Colonic mucosa (tissue), 4 donors: ENCODE results near the gene WT1. TPM values are rescaled to one million over a fixed set of nuclear protein-coding genes. Genes with fewer than 3 reads are reported as not detected.

ENCODE experiments used
- DNase-seq: peaks from one replicate; pipeline ENCODE4 v3.0.0-alpha.2; 2020
- H3K27ac ChIP-seq: fragments of 200-600 bp; one replicate; pipeline ENCODE4 v1.8.0; 2021
- H3K27me3 ChIP-seq: fragments of 200-600 bp; one replicate; pipeline ENCODE4 v1.8.0; 2021
- H3K36me3 ChIP-seq: fragments of 200-600 bp; one replicate; pipeline ENCODE4 v1.8.0; 2021
- H3K4me1 ChIP-seq: fragments of 200-600 bp; one replicate; pipeline ENCODE4 v1.8.0; 2021; ENCODE audit warnings: mild to moderate bottlenecking
- H3K4me3 ChIP-seq: fragments of 200-600 bp; one replicate; pipeline ENCODE4 v1.8.0; 2021
- H3K9ac ChIP-seq, 2 donors: one replicate each; pipeline ENCODE4 v1.7.0; 2013; ENCODE audit warnings: control low read depth in 2 of 2, low read depth in 2 of 2, low read length in 2 of 2
- H3K9me3 ChIP-seq: fragments of 200-600 bp; one replicate; pipeline ENCODE4 v1.8.0; 2021
- intact Hi-C: fragments of 100-400 bp; cut with DNase I; formaldehyde crosslinking; loops from one replicate; pipeline ENCODE4 v1.14.1; 2022
- total RNA-seq, 2 donors: library from RNA; stranded (reverse); fragmentation: NEBNext Ultra II Directional in 1 of 2; extraction: Animal tissue kit (Norgen Biotek cat#: 25700) in 1 of 2; gene quantifications; one replicate each; pipeline ENCODE4 v1.2.1, GENCODE V29; 2021
- TF ChIP-seq, protein P1 (sequence below): fragments of 200-600 bp; IDR thresholded peaks from one replicate; pipeline ENCODE4 v1.8.0; 2022; ENCODE audit warnings: antibody characterized with exemption, mild to moderate bottlenecking
- donor health status: healthy.
- donor health status: DM: no; HTN: no; CAD: no.
- donor health status: DM: no; HTN: no; CAD: no.

The WT1 gene
- total RNA-seq, 2 donors from 2014 or later: 0.32 TPM; not detected in 1

DNA sequence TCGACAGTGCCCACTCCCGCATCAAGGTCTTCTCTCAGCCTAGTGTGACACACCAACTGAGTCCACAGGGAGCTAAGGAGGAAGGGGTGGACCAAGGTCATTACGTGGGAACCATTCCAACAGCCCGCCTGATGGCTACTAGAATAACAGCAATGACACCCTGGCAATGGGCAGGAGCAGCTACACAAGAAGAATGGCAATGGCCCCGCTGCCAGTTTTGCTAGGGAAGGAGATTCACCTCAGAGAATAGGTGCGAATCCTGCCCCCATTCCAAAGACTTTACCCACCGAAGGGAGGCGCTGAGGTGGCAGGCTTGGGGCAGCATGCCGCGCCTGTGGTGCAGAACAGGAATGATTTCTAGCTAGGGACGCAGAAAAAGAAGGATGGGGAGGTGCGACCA is 9.1 kb downstream of the WT1 start:
- peaks cover 55% of the 10 kb centered on the region for H3K27me3 ChIP-seq
- no peaks in the 10 kb centered on the region for H3K36me3 ChIP-seq
- TF ChIP-seq, protein P1, sequence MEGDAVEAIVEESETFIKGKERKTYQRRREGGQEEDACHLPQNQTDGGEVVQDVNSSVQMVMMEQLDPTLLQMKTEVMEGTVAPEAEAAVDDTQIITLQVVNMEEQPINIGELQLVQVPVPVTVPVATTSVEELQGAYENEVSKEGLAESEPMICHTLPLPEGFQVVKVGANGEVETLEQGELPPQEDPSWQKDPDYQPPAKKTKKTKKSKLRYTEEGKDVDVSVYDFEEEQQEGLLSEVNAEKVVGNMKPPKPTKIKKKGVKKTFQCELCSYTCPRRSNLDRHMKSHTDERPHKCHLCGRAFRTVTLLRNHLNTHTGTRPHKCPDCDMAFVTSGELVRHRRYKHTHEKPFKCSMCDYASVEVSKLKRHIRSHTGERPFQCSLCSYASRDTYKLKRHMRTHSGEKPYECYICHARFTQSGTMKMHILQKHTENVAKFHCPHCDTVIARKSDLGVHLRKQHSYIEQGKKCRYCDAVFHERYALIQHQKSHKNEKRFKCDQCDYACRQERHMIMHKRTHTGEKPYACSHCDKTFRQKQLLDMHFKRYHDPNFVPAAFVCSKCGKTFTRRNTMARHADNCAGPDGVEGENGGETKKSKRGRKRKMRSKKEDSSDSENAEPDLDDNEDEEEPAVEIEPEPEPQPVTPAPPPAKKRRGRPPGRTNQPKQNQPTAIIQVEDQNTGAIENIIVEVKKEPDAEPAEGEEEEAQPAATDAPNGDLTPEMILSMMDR: no peak
- no peak overlapping the region for H3K9ac ChIP-seq
- intact Hi-C loops: no loop called here
- no peaks in the 10 kb centered on the region for H3K9me3 ChIP-seq
- H3K27ac ChIP-seq: no peak overlapping the region
- no peak for DNase-seq
- H3K4me1 ChIP-seq: no peaks in the 10 kb centered on the region
- H3K4me3 ChIP-seq: no peak overlapping the region

DNA sequence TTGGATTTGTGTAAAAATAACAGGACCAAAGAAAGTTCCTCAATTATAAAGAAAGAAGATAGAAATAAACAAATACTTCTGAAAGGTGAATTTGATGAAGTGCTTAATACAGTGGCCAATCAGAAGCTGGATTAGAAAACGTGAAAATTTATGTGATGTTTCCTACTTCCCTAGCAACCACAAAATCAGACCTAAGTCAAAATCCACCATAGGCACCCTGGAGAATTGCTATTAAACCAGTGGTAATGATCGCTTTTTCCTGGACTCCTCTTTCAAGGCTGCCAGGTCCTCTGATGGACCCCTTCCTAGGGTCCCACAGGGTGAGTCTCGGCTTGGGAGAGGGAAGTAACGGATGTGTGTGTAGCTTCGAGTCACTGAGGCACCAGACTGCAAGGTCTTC is 9.6 kb downstream of the WT1 start:
- H3K9ac ChIP-seq: no peak overlapping the region
- TF ChIP-seq, protein P1: no peak
- no peak overlapping the region for H3K27ac ChIP-seq
- no peak overlapping the region for H3K4me3 ChIP-seq
- H3K36me3 ChIP-seq: no peaks in the 10 kb centered on the region
- intact Hi-C loops: no loop called here
- no peaks in the 10 kb centered on the region for H3K4me1 ChIP-seq
- H3K27me3 ChIP-seq: peaks cover 51% of the 10 kb centered on the region
- DNase-seq: no peak
- no peaks in the 10 kb centered on the region for H3K9me3 ChIP-seq

DNA sequence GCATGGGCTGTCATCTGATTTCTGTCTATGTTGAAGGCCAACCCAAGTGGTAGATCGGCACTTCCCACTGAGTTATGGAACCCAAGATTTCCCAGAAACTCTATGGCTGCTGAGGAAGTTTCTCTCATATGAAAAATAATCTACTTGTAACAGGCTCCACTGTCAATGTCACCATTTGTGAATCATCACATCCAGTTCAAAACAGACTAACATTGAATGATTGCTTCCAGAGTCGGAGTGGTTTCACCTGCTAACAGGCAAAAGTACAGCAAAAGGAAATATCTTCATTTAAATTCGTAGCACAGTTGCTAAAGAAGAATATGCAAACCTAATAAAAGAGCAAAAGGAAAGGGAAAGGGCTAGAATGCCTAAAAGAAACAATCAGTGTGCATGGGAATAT is 12.8 kb downstream of the WT1 start:
- Histone ChIP-seq H3K27me3 (peaks cover 24% of the 10 kb centered on the region), H3K36me3 (no peaks in the 10 kb centered on the region), H3K4me1 (no peaks in the 10 kb centered on the region), H3K9ac (no peak overlapping the region), H3K4me3 (no peak overlapping the region), H3K27ac (no peak overlapping the region), H3K9me3 (no peaks in the 10 kb centered on the region)
- TF ChIP-seq, protein P1: no peak
- DNase-seq: no peak
- intact Hi-C loops: no loop called here

DNA sequence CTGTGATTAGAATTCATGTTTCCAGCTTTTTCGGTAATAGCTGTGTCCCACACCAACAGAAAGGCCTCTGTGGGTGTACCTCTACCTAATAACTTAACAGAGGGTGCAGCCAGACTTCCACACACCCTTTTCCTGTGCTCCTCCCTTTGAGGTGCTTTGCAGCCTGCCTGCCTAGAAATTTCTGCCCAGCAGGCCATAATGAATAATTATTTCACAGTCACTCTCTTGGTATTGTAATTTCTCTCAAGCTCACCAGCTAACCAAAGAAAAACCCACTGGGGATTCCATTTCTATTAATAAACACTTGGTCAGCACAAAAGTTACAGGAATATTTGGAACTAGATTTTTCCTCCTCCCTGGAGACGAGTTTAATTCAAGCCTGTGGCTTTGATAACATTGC is 13.3 kb downstream of the WT1 start:
- no peaks in the 10 kb centered on the region for H3K36me3 ChIP-seq
- no peak for DNase-seq
- no peaks in the 10 kb centered on the region for H3K9me3 ChIP-seq
- no peak overlapping the region for H3K4me3 ChIP-seq
- H3K4me1 ChIP-seq: no peaks in the 10 kb centered on the region
- TF ChIP-seq, protein P1: no peak
- H3K27ac ChIP-seq: no peak overlapping the region
- H3K27me3 ChIP-seq: peaks cover 18% of the 10 kb centered on the region
- intact Hi-C loops: no loop called here
- no peak overlapping the region for H3K9ac ChIP-seq

DNA sequence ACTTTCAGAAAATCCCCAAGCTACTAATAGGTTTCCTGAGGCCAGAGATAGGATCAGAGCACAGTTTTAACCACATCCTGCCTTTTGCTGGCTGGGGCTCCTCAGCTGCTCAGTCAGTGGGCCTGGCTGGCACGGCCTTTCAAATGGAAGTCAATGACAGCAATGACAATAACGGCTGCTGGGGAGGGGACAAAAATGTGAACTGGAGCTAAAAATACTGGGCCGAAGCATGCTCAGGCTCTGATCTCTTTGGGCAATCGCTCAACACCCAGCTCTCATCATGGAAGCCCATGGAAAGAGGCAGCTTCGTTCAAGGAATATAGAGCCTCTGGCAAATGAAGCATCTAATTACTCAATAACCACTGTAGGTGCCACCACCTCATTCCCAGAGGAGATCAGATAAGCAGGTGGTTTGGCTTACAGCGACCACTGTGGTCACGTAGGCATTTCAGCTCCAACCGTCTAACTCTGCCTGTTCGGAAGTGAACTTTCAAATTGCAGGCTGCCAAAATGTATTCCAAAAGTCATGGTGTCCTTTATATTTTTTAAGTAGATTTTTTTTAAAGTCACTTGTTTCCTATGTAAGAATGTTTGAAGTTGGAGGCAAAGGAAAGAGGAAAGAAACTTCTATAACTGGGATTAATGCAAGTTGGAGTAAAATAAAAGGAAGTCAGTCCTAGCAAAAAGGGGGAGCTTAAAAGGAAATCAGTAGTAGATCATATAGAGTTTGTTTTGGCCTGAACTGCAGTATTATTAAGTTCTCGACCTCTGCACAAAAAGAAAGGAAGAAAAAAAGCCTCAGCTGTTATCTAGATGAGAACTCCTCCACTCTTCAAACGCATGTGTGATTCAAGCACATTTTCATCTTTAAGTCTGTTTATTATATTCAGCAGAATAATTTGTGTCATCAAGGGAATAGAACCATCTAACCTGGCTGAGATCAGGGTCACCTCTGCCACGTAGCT is 14.1 kb downstream of the WT1 start:
- Histone ChIP-seq H3K27me3 (peaks cover 10% of the 10 kb centered on the region), H3K4me3 (no peak overlapping the region), H3K4me1 (no peaks in the 10 kb centered on the region), H3K36me3 (no peaks in the 10 kb centered on the region), H3K27ac (no peak overlapping the region), H3K9ac (no peak overlapping the region), H3K9me3 (no peaks in the 10 kb centered on the region)
- TF ChIP-seq, protein P1: no peak
- no peak for DNase-seq
- intact Hi-C loops: no loop called here
